ENCODE measurements around the gene MAST1.
"Not testable (repeated sequence)": the region's sequence is repeated elsewhere in the genome, so short reads cannot be mapped to it uniquely, and the experiment has no call there.

The MAST1 gene

DNA sequence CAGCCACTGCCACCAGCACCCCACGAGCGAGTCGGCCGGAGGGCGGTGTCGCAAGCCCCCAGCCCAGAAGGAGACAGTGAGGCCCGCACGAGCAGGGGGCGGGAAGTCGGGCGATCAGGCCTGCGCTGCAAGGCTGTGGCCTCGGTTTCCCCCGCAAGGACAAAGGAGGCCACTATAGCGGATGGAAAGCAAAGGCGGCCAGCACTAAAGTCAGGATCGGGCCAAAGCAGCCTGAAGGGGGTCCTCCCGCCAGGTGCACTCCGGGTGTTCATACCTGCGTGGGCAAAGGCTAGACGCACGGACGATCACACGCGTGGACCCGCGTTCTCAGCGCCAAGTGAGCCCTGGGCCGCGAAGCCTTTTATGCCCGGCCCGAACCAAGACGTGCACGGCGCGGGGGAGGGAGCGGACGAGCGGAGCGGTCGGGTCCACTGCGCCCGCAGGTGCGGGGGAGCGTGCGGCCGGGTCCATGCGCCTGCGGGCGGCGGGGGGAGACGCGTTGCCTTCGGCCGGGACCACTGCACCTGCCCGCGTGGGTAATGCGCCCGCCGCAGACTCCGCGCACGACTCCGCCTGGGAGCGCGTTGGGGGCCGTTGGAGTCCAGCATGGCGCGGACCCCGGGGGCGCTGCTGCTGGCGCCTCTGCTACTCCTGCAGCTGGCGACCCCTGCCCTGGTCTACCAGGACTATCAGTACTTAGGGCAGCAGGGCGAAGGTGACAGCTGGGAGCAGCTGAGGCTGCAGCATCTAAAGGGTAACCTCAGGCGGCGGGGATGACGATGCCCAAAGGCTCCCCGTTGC, 36.6 kb upstream of the MAST1 start, which contains the start of the genes PRDX2 and THSD8:
Gene PRDX2, minus strand, starts transcription at position 335 of the 801 bp plus-strand sequence. CDS start 539 bp downstream, outside the sequence.
Gene THSD8, plus strand, starts transcription at position 604 of the 801 bp plus-strand sequence. Its CDS starts 3 bp downstream, at position 607.
- DNase-seq, result peak; percentile 63

GRCh38 chr19:12802267-12803106, 35.8 kb upstream of the MAST1 start:
- no peak for DNase-seq

GRCh38 chr19:12804051-12804450, 34.3 kb upstream of the MAST1 start:
- DNase-seq, result no peak

DNA sequence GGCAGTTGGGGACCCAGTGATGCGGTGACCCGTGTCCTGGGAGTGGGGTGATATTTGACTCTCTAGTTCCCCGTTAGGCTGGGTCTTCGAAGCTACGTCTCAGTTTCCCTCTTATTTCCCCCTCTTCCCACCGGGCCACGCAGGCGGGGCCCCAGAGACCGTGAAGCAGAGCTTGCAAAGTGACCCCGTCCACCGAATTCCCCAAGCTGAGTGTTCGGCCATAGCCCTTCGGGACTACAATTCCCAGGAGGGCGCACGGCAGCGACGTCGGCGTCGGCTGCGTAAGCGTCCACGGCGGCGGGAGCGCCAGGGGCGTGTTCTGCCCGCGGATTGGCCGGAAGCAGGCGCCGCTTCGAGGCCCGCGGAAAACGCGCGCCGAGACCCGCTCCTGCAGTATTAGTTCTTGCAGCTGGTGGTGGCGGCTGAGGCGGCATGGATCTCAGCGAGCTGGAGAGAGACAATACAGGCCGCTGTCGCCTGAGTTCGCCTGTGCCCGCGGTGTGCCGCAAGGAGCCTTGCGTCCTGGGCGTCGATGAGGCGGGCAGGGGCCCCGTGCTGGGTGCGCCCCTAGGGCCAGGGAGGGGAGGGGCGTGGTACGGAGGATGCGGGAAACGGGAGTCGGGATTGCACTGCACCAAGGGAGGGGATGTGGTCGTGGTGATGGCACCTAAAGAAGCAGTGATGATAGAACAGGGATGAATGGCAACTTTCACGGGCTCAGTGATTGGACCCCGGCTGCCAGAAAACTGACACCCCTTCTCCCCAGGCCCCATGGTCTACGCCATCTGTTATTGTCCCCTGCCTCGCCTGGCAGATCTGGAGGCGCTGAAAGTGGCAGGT, 31.9 kb upstream of the MAST1 start, which contains the start of gene RNASEH2A:
Gene RNASEH2A, plus strand, starts transcription at position 343 of the 840 bp plus-strand sequence. Its CDS starts 90 bp downstream, at position 433.
- DNase-seq, result peak; percentile 47

- DNase-seq, result no peak
Observed at GRCh38 chr19:12815088-12815487, 23.2 kb upstream of the MAST1 start.

DNA sequence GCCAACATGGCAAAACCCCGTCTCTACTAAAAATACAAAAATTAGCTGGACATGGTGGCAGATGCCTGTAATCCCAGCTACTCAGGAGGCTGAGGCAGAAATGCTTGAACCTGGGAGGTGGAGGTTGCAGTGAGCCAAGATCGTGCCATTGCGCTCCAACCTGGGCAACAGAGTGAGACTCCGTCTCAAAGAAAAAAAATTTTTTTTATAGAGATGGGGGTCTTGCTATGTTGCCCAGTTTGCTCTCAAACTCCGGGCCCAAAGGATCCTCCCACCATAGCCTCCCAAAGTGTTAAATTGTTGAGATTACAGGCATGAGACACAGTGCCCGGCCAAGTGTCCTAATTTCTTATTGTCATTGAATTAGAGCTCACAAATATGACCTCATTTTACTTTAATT, 21.1 kb upstream of the MAST1 start:
- DNase-seq, result not testable (repeated sequence)

DNA sequence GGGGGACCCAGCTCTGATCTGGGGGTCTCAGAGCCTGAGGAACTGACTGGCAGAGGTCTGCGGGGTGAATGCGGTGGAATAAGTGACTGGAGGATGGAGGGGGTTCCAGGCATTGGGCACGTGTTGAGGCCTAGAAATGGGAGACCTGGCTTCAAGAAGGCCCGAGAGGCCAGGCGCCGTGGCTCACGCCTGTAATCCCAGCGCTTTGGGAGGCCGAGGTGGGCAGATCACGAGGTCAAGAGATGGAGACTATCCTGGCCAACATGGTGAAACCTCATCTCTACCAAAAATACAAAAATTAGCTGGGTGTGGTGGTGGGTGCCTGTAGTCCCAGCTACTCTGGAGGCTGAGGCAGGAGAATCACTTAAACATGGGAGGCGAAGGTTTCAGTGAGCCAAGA, 20.5 kb upstream of the MAST1 start:
- DNase-seq, result not testable (repeated sequence)

DNA sequence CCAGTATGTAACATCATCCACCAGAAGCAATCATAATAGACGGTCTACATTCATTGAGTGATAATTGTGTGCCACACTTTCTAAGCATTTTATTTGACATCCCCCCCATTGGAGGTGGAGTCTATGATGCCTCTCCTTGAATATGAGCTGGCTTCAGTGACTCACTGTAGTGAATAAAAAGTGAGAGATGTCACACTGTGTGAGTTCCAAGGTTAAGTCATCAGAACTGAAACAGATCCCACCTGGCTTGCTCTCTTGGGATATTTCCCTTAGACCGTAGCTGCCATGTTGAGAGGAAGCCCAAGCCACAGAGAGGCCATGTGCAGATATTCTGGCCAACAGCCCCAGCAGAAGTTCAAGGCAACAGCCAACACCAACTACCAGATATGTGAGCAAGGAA, 16.6 kb upstream of the MAST1 start:
- DNase-seq, result no peak

- DNase-seq, result no peak
Observed at GRCh38 chr19:12825254-12826131, 12.8 kb upstream of the MAST1 start.

DNA sequence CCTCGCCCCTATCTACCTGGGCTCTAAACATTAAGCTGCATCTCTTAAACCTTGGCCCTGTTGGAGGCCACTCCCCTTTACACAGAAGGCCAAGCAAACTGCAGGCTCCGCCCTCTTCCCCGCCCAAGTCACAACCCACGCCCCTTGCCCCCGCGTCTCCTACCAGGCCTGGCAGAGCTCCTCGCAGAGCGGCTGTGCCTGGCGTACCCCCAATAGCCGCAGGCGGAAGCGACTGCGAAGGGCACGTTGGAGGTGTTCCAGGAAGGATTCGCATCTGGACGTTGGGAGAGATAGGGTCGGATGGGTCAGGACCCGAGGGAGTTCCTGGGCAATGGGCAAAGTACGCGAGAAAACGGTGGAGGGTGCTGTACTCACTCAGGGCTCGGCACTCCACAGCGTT, 9.8 kb upstream of the MAST1 start:
- peak; percentile 60 for DNase-seq

DNA sequence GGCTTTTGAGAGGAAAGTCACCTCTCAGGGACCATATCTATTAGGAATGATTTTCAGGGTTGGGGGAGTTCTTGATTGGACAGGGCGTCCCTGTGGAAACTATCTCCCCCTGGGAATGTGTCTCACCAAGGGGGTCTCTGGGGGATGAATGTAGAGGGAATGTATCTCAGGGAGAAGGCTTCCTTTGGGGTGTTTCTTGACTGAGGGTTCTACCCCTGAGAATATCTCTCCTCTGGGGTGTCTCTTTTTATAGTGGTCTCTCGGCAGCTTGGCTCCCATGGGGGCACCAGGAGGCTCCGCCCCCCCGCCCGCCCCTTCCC, 4.9 kb upstream of the MAST1 start:
- no peak for DNase-seq

GRCh38 chr19:12833738-12834565, 4.4 kb upstream of the MAST1 start:
- no peak for DNase-seq

GRCh38 chr19:12834566-12834943, 3.8 kb upstream of the MAST1 start, which contains the start of gene RTBDN:
Gene RTBDN (minus strand): TSS chr19:12834579. CDS start chr19:12829979, 4,600 bp downstream.
- peak; percentile 12 for DNase-seq

GRCh38 chr19:12834976-12835757, 3.1 kb upstream of the MAST1 start:
- peak; percentile 42 for DNase-seq

- no peak for DNase-seq
Observed at GRCh38 chr19:12836529-12836863, 1.8 kb upstream of the MAST1 start.

- no peak for DNase-seq
Observed at GRCh38 chr19:12837225-12837624, 1.1 kb upstream of the MAST1 start.

GRCh38 chr19:12838886-12839756, 806 bp downstream of the MAST1 start:
- peak; percentile 7 for DNase-seq

DNA sequence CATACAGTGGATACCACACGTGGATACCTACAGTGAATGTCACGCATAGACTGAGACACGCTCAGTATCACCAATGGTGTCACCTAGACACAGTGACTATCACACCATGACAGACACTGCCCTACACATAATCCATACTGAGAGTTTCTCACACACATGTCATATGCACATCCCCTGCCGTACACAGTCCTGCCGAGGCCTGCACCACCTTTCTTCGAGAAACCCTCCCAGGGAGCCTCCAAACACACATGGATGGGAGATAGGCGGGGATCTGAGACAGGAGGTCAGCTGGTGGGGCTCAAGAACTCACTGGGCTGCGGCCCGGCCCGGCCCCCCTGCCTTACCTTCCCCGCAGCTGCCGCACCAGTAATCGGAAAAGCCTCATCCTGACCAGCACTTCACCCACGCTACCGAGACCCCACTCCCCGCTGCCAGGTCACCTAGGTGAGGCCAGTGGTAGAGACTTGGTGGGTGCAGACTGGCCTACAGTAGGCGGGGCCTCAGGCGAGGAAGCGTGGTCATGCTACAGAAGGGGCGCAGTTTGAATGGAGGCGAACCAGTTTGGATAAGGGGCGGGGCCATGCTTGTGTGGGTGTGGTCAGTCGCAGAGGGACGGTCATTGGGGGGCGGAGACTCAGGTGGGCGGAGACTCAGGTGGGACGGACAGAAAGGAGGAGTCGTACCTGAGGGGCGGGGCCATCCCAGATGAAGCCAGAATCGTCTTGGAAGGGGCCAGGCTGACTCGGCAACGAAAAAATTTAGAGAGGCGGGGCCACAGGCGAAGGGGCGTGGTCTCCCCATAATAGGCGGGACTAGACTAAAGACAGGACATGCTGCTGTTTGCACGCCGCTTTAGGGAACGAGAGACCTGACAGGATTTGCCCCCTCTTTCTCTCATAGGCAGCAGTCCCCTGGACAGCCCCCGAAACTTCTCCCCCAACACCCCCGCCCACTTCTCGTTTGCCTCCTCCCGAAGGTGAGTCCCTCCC, 2.1 kb downstream of the MAST1 start:
- DNase-seq, result peak; percentile 89
